DND-41 (cell line): Measurements from ENCODE around the gene POLDIP3.

Experiments
- CTCF ChIP-seq: IDR thresholded peaks from 2 replicates; pipeline ENCODE4 v1.5.1; 2012; ENCODE audit warnings: borderline replicate concordance, low read length, moderate library complexity, mild to moderate bottlenecking; ENCODE audit not compliant: poor library complexity, severe bottlenecking; ENCODE audit errors: extremely low read depth
- EZH2 ChIP-seq: IDR thresholded peaks from 3 replicates; pipeline ENCODE4 v1.6.1; 2012; ENCODE audit warnings: borderline replicate concordance, low read depth, mild to moderate bottlenecking, moderate library complexity, low read length, inconsistent platforms; ENCODE audit not compliant: severe bottlenecking

- no peak for TF ChIP-seq CTCF
- TF ChIP-seq EZH2 = no peak
Observed at GRCh38 chr22:42624551-42625106, 9.9 kb upstream of the POLDIP3 start.
